Measurements from ENCODE around the gene ORAI1.

- TF ChIP-seq MYNN (tag by site-specific recombination; IDR thresholded peaks at IDR 0.05; ENCODE audit: borderline replicate concordance) (no peak), PRDM1 (tag by site-specific recombination; IDR thresholded peaks at IDR 0.05) (no peak), ZNF239 (tag by site-specific recombination; IDR thresholded peaks at IDR 0.05) (no peak), ZNF623 (tag by site-specific recombination; IDR thresholded peaks at IDR 0.05) (no peak), ZNF548 (tag by site-specific recombination; IDR thresholded peaks at IDR 0.05) (no peak), ZNF394 (tag by site-specific recombination; IDR thresholded peaks at IDR 0.05; ENCODE audit: borderline replicate concordance) (no peak), ZNF596 (tag by site-specific recombination; IDR thresholded peaks at IDR 0.05) (no peak), ZNF280D (tag by site-specific recombination; IDR thresholded peaks at IDR 0.05) (no peak)
- TF ChIP-seq, protein P1, sequence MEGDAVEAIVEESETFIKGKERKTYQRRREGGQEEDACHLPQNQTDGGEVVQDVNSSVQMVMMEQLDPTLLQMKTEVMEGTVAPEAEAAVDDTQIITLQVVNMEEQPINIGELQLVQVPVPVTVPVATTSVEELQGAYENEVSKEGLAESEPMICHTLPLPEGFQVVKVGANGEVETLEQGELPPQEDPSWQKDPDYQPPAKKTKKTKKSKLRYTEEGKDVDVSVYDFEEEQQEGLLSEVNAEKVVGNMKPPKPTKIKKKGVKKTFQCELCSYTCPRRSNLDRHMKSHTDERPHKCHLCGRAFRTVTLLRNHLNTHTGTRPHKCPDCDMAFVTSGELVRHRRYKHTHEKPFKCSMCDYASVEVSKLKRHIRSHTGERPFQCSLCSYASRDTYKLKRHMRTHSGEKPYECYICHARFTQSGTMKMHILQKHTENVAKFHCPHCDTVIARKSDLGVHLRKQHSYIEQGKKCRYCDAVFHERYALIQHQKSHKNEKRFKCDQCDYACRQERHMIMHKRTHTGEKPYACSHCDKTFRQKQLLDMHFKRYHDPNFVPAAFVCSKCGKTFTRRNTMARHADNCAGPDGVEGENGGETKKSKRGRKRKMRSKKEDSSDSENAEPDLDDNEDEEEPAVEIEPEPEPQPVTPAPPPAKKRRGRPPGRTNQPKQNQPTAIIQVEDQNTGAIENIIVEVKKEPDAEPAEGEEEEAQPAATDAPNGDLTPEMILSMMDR (tag by site-specific recombination; IDR thresholded peaks at IDR 0.05), result no peak
- TF ChIP-seq, protein P2, sequence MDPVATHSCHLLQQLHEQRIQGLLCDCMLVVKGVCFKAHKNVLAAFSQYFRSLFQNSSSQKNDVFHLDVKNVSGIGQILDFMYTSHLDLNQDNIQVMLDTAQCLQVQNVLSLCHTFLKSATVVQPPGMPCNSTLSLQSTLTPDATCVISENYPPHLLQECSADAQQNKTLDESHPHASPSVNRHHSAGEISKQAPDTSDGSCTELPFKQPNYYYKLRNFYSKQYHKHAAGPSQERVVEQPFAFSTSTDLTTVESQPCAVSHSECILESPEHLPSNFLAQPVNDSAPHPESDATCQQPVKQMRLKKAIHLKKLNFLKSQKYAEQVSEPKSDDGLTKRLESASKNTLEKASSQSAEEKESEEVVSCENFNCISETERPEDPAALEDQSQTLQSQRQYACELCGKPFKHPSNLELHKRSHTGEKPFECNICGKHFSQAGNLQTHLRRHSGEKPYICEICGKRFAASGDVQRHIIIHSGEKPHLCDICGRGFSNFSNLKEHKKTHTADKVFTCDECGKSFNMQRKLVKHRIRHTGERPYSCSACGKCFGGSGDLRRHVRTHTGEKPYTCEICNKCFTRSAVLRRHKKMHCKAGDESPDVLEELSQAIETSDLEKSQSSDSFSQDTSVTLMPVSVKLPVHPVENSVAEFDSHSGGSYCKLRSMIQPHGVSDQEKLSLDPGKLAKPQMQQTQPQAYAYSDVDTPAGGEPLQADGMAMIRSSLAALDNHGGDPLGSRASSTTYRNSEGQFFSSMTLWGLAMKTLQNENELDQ (tag by site-specific recombination; IDR thresholded peaks at IDR 0.05; ENCODE audit: low read depth), result no peak
Measured at GRCh38 chr12:121620333-121620891, 5.9 kb upstream of the ORAI1 start.

All from HEK293 (cell line).